Ectodermal cell (in vitro differentiated cells): ENCODE data around the gene IQCK.

Source experiments
- H3K27ac ChIP-seq: 2 replicates; pipeline ENCODE4 v1.7.0; 2013; ENCODE audit warnings: mild to moderate bottlenecking, low read depth, low read length; ENCODE audit not compliant: insufficient read depth, poor library complexity, severe bottlenecking
- H3K27me3 ChIP-seq: 2 replicates; pipeline ENCODE4 v1.7.0; 2013; ENCODE audit warnings: mild to moderate bottlenecking, low read length; ENCODE audit not compliant: insufficient read depth, control insufficient read depth, poor library complexity, severe bottlenecking
- H3K36me3 ChIP-seq: one replicate; pipeline ENCODE4 v1.7.0; 2013; ENCODE audit warnings: low read length; ENCODE audit not compliant: control insufficient read depth, insufficient read depth
- H3K4me1 ChIP-seq: one replicate; pipeline ENCODE4 v1.7.0; 2013; ENCODE audit warnings: low read length; ENCODE audit not compliant: control insufficient read depth, insufficient read depth
- H3K4me3 ChIP-seq: 2 replicates; pipeline ENCODE4 v1.7.0; 2013; ENCODE audit warnings: low read depth, low read length, control low read depth; ENCODE audit not compliant: insufficient read depth
- H3K9me3 ChIP-seq: 2 replicates; pipeline ENCODE4 v1.7.0; 2013; ENCODE audit warnings: mild to moderate bottlenecking, low read length, moderate library complexity; ENCODE audit not compliant: control insufficient read depth
- WGBS, 2 experiments: methylation state at CpG; one replicate each; pipeline ENCODE4 v1.1.7; 2013; ENCODE audit warnings: missing lambda C conversion rate in 2 of 2; 5-methylcytosine and 5-hydroxymethylcytosine counted together

The IQCK gene

GRCh38 chr16:19754644-19755036, 36.6 kb downstream of the IQCK start:
- 96 to 100% methylated on average over 1 of the region's 1 CpG for WGBS, 2 experiments
- H3K4me3 ChIP-seq: no peak overlapping the region
- H3K27me3 ChIP-seq: no peaks in the 10 kb centered on the region
- H3K36me3 ChIP-seq: no peaks in the 10 kb centered on the region
- H3K9me3 ChIP-seq: no peaks in the 10 kb centered on the region
- H3K27ac ChIP-seq: no peak overlapping the region
- H3K4me1 ChIP-seq: no peaks in the 10 kb centered on the region

DNA sequence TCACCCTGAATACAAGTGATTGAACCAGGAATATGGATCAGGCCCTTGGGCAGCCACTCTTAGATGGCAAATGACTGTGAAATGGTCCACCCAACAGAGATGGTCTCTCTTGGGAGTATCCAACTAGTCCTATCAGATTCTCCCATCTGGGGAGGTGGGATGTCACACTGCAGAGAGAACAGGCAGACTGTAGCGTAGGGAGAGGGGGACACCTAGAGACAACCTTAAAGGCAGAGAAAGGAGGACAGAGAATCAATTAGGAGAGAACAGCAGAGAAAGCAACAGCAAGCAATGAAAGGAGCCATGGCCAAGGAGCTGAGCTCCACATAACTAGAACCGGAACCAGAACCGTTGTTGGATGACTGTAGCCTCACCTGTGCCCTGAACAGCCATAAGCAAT, 37.2 kb downstream of the IQCK start:
- no peak overlapping the region for H3K4me3 ChIP-seq
- H3K4me1 ChIP-seq: no peaks in the 10 kb centered on the region
- no peak overlapping the region for H3K27ac ChIP-seq
- H3K36me3 ChIP-seq: no peaks in the 10 kb centered on the region
- H3K27me3 ChIP-seq: no peaks in the 10 kb centered on the region
- H3K9me3 ChIP-seq: no peaks in the 10 kb centered on the region
- WGBS, 2 experiments: 88 to 92% methylated on average over 3 of the region's 3 CpGs

DNA sequence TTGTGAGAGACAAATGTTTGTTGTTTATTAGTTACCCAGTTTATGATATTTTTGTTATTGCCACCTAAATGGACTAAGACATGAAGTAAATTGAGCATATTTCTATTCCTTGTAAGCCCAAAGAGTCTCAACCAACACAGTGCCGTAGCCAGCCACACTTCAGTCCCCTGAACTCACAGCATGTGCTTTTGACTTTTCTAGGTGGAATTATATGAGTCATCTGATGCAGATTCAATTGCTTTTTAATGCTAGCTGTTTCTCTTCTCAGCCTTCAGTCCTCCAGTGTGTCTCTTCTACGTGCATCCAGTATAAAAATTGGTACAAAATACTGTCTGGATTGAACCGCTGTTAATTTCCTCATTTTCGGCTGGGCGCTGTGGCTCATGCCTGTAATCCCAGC, 39.0 kb downstream of the IQCK start:
- Histone ChIP-seq H3K27ac (no peak overlapping the region), H3K4me1 (no peaks in the 10 kb centered on the region), H3K4me3 (no peak overlapping the region), H3K36me3 (no peaks in the 10 kb centered on the region), H3K27me3 (no peaks in the 10 kb centered on the region), H3K9me3 (no peaks in the 10 kb centered on the region)
- WGBS, 2 experiments: 93 to 95% methylated on average over 5 of the region's 5 CpGs

GRCh38 chr16:19757762-19758595, 39.9 kb downstream of the IQCK start:
- Histone ChIP-seq H3K27me3 (no peaks in the 10 kb centered on the region), H3K4me1 (no peaks in the 10 kb centered on the region), H3K27ac (no peak overlapping the region), H3K9me3 (no peaks in the 10 kb centered on the region), H3K36me3 (no peaks in the 10 kb centered on the region), H3K4me3 (no peak overlapping the region)
- WGBS, 2 experiments: 96% methylated on average over 7 to 8 of the region's 8 CpGs

DNA sequence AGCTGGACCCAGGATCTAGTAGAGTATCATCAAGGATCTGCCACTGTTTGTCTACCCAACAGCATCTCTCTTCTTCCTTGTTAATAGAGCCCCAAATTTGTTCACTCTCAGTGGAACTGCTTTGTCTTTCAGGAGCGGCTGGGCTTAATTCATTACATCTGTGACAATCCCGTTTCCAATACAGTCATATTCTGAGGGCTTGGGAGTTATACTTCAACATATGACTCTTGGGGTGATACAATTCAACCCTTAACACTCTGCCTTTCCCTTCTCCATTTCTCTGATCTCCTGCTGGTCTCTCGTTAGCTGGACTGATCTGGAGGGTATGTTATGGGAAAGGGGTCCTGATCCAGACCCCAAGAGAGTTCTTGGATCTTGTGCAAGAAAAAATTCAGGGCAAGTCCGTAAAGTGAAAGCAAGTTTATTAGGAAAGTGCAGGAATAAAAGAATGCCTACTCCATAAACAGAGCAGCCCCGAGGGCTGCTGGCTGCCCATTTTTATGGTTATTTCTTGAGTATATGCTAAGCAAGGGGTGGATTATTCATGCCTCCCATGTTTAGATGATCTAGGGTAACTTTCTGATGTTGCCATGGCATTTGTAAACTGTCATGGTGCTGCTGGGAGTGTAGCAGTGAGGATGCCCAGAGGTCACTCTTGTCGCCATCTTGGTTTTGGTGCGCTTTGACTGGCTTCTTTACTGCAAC, 42.4 kb downstream of the IQCK start:
- no peaks in the 10 kb centered on the region for H3K27me3 ChIP-seq
- WGBS, 2 experiments: 89 to 98% methylated on average over 7 of the region's 7 CpGs
- H3K4me3 ChIP-seq: no peak overlapping the region
- H3K27ac ChIP-seq: no peak overlapping the region
- no peaks in the 10 kb centered on the region for H3K9me3 ChIP-seq
- H3K36me3 ChIP-seq: no peaks in the 10 kb centered on the region
- no peaks in the 10 kb centered on the region for H3K4me1 ChIP-seq

GRCh38 chr16:19765860-19766553, 47.9 kb downstream of the IQCK start:
- no peaks in the 10 kb centered on the region for H3K9me3 ChIP-seq
- H3K27me3 ChIP-seq: no peaks in the 10 kb centered on the region
- no peaks in the 10 kb centered on the region for H3K4me1 ChIP-seq
- H3K27ac ChIP-seq: no peak overlapping the region
- 79 to 84% methylated on average over 6 of the region's 6 CpGs for WGBS, 2 experiments
- H3K36me3 ChIP-seq: peaks cover 6% of the 10 kb centered on the region
- no peak overlapping the region for H3K4me3 ChIP-seq

DNA sequence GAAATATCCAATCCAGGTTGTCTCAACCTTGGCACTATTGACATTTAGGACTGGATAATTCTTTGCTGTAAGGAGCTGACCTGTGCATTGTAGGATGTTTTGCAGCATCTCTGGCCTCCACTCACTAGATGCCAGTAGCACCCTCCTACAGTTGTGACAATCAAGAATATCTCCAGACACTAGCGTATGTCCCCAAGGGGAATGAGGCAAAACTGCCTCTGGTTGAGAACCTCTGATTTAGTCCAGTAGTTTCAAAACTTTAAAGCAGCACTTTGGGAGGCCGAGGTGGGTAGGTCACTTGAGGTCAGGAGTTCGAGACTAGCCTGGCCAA, 48.4 kb downstream of the IQCK start:
- Histone ChIP-seq H3K4me1 (no peaks in the 10 kb centered on the region), H3K4me3 (no peak overlapping the region), H3K36me3 (peaks cover 6% of the 10 kb centered on the region), H3K27me3 (no peaks in the 10 kb centered on the region), H3K27ac (no peak overlapping the region), H3K9me3 (no peaks in the 10 kb centered on the region)
- WGBS, 2 experiments: 93 to 94% methylated on average over 3 of the region's 3 CpGs

DNA sequence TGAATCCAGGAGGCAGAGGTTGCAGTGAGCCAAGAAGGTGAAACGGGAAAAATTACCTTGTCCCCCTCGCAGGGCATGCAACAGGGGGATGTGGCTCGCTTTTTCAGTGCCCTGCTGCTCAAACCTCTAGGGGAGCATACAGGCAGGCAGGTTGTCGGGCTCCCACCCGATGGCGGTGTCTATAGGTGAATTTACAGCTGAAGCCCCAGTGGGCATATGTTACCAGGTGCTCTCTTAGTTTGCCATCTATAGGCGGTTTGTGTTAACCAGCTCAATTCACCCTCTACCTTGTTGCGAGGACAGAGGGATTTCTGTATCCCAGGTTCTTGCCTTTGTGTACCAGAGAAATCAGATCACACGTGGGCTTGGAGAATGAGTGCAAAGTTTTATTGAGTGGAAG, 48.9 kb downstream of the IQCK start:
- Histone ChIP-seq H3K36me3 (peaks cover 6% of the 10 kb centered on the region), H3K27me3 (no peaks in the 10 kb centered on the region), H3K9me3 (no peaks in the 10 kb centered on the region), H3K4me1 (peaks cover 4% of the 10 kb centered on the region), H3K4me3 (no peak overlapping the region), H3K27ac (no peak overlapping the region)
- 95% methylated on average over 9 of the region's 9 CpGs for WGBS, 2 experiments

DNA sequence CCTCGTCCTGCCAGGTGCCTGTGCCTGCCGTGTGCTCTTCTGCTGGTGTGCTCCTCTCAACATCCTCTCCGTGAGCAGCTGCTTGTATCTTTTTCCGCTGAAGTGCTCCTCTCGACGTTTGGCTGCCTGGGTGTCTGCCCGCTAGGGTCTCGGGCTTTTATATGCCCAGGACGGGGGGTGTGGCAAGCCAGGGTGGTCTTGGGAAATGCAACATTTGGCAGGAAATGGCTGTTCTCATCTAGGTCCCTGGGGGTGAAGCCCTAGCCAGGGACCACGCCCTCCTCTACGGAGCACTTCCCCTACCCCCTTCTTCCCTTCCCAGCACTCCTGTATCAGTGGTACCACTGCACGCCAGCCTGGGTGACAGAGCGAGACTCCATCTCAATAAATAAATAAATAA, 49.4 kb downstream of the IQCK start:
- no peak overlapping the region for H3K4me3 ChIP-seq
- peaks cover 4% of the 10 kb centered on the region for H3K4me1 ChIP-seq
- H3K36me3 ChIP-seq: peaks cover 6% of the 10 kb centered on the region
- H3K27ac ChIP-seq: no peak overlapping the region
- 91 to 92% methylated on average over 11 to 12 of the region's 13 CpGs for WGBS, 2 experiments
- H3K9me3 ChIP-seq: no peaks in the 10 kb centered on the region
- no peaks in the 10 kb centered on the region for H3K27me3 ChIP-seq

DNA sequence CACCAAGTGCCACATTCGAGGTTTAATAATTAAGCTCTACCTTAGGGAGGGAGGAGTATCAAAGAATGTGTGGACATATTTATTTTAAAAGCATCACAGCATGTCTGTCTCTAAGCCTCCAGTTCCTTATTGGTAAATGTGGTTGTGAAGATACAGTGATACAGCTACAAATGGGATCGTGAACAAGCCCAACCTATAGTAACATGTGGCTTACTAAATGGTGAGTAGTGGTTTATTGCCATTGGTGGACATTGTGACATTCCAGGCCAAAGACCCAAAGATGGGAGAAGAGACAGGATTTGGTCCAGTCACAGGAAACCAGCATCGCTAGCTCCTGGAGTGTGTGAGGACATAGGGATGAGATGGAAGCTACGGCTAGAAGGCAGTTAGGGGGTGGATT, 51.2 kb downstream of the IQCK start:
- Histone ChIP-seq H3K4me3 (no peak overlapping the region), H3K36me3 (peaks cover 6% of the 10 kb centered on the region), H3K4me1 (peaks cover 16% of the 10 kb centered on the region), H3K27me3 (no peaks in the 10 kb centered on the region), H3K27ac (no peak overlapping the region), H3K9me3 (no peaks in the 10 kb centered on the region)
- WGBS, 2 experiments: 95 to 98% methylated on average over 3 to 4 of the region's 4 CpGs
